Skeletal muscle satellite cell (primary cell): ENCODE results near the gene KCNIP1.
A peak's percentile ranks its signal among the peaks of the same experiment; 100 is the strongest.

Experiments
- H3K27me3 ChIP-seq: 2 replicates; pipeline ENCODE4 v1.7.0; 2013; ENCODE audit warnings: low read length; ENCODE audit not compliant: control insufficient read depth, insufficient read depth
- H3K36me3 ChIP-seq: 2 replicates; pipeline ENCODE4 v1.7.0; 2013; ENCODE audit warnings: mild to moderate bottlenecking, control low read depth, low read length; ENCODE audit not compliant: insufficient read depth
- H3K4me1 ChIP-seq: 2 replicates; pipeline ENCODE4 v1.7.0; 2013; ENCODE audit warnings: low read length; ENCODE audit not compliant: control insufficient read depth, insufficient read depth
- H3K4me2 ChIP-seq: 2 replicates; pipeline ENCODE4 v1.7.0; 2013; ENCODE audit warnings: mild to moderate bottlenecking, low read length
- H3K4me3 ChIP-seq: 2 replicates; pipeline ENCODE4 v1.7.0; 2013; ENCODE audit warnings: low read length
- H3K9ac ChIP-seq: 2 replicates; pipeline ENCODE4 v1.7.0; 2013; ENCODE audit warnings: mild to moderate bottlenecking, low read depth, low read length, moderate library complexity
- H3K9me3 ChIP-seq: replicated peaks from 2 replicates; pipeline ENCODE4 v1.7.0; 2013; ENCODE audit warnings: mild to moderate bottlenecking, control low read depth, low read length

KCNIP1 gene

DNA sequence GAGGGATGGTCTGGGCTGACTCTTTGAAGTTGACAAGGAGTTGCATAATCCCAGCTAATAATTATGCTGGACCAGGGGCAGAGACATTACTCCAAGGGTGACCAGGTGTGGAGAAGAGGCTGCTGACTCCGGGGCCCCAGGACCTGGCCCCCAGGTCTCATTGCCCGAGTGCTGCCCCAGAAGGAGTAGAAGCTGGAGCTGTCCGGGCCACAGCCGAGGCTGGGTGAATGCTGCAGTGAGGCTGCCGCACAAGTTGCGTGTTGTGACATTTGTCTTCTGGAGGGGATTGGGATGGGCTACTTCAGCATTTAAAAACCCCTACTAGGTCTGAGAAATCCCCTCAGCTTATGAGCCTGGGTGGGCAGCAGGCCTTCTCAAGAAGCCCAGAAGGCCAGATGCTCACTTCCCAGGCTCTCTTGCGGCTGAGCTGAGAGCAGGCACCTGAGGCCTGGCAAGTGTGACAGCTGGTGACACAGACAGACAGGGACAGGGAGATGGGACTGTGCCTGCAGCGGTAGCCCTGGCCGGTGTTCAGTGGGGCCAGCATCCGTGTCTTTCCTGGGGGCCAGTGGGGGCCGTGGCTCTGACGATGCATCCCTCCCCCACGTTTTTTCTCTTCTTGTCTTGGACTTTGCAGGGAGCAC, 122.8 kb downstream of the KCNIP1 start:
- H3K4me3 ChIP-seq, result no peak overlapping the region
- H3K9me3 ChIP-seq, result no peaks in the 10 kb centered on the region
- no peaks in the 10 kb centered on the region for H3K4me1 ChIP-seq
- no peak overlapping the region for H3K4me2 ChIP-seq
- H3K27me3 ChIP-seq, result peaks cover 15% of the 10 kb centered on the region
- H3K36me3 ChIP-seq, result no peaks in the 10 kb centered on the region
- H3K9ac ChIP-seq, result no peak overlapping the region

DNA sequence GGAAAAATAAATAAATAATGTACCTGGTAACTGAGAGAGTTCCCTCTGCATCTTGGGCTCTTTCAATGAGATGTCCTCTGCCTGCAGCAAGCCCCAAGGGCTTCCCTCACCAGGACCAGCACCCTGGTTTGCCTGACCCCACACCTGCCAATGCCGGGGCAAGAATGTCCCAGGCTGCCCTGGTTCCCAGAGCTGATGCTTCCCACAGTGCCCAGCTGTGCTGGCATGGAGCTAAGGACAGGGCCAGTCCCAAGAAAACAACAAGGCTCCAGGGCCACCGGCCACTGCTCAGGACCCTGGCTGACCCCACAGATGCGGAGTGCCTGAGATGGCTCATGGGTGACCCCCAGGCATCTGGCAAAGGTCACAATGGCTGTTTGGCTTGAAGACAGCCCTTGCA, 123.5 kb downstream of the KCNIP1 start:
- Histone ChIP-seq H3K4me3 (no peak overlapping the region), H3K36me3 (no peaks in the 10 kb centered on the region), H3K4me1 (no peaks in the 10 kb centered on the region), H3K9ac (no peak overlapping the region), H3K9me3 (no peaks in the 10 kb centered on the region), H3K4me2 (no peak overlapping the region), H3K27me3 (peaks cover 15% of the 10 kb centered on the region)

DNA sequence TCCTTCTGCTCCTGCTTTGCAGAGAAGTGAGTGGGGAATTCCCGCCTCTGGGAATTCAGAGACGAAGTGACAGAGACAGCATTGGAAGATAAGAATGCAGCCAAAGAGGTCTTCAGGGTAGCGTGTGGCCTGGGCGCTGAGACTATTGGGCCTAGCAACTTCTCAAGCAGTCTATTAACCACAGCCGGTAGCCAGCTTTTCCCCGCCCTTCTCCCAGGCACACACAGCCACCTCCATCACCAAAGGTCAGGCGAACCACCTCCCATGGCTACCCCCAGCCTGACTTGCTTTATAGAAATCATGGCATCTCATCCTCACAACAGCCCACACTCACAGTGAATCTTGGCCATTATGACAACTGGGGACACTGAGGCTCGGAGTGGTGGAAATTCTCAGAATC, 124.2 kb downstream of the KCNIP1 start:
- H3K9me3 ChIP-seq, result no peaks in the 10 kb centered on the region
- no peak overlapping the region for H3K9ac ChIP-seq
- no peaks in the 10 kb centered on the region for H3K36me3 ChIP-seq
- peaks cover 5% of the 10 kb centered on the region for H3K4me1 ChIP-seq
- no peak overlapping the region for H3K4me3 ChIP-seq
- H3K4me2 ChIP-seq, result no peak overlapping the region
- H3K27me3 ChIP-seq, result peaks cover 15% of the 10 kb centered on the region

- no peaks in the 10 kb centered on the region for H3K36me3 ChIP-seq
- H3K9me3 ChIP-seq, result no peaks in the 10 kb centered on the region
- H3K27me3 ChIP-seq, result peaks cover 13% of the 10 kb centered on the region
- H3K4me3 ChIP-seq, result no peak overlapping the region
- H3K4me2 ChIP-seq, result no peak overlapping the region
- peaks cover 11% of the 10 kb centered on the region for H3K4me1 ChIP-seq
- no peak overlapping the region for H3K9ac ChIP-seq
These were observed 125.1 kb downstream of the KCNIP1 start for GRCh38 chr5:170628691-170629565.

DNA sequence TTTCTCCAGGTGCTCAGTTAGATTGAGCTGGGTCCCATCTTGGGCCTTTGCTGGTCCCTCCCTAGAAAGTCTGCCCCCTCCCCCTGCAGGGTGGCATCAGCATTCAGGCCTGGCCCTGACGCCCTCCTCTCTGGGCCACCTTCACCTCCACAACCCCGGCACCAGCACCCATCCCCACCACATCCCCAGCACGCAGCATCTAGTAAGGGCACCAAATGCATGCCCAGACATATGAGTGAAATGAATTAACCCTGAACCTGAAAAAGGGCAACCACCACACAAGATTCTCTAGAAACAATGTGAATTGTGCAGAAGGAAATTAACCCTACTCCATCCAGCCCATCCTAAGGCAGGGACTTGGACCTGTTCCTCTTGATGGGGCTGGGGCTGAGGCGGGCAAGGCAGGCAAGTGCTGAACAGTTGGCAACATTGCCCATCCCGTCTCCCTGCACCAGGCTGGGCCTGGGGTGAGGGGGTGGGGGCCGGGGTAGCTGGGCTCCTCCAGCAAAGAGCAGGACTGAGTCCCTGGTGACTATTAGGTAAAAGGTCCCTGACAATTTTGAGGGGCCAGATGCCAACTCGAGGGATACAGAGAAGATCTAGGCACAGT, 125.9 kb downstream of the KCNIP1 start:
- H3K4me1 ChIP-seq, result peaks cover 18% of the 10 kb centered on the region
- no peaks in the 10 kb centered on the region for H3K9me3 ChIP-seq
- peaks cover 11% of the 10 kb centered on the region for H3K27me3 ChIP-seq
- H3K4me3 ChIP-seq, result no peak overlapping the region
- H3K9ac ChIP-seq, result no peak overlapping the region
- no peaks in the 10 kb centered on the region for H3K36me3 ChIP-seq
- H3K4me2 ChIP-seq, result no peak overlapping the region

DNA sequence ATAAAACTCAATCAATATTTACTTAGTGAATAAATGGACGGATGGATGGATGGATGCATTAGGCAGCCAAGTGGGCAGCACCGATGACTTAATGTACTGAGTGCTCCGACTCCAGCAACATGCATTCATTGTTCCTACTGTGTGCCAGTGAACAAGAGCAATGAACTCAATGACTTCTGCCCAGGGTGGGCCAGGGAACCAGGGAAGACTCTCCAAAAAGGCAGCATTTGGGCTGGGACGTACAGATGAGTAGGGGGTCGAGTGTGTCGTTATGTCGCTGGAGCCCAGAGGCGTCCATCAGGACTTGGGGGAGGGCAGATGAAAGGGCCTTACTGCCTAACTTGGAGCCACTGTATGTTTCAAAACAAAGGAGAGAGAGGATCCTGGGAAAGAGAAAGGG, 126.4 kb downstream of the KCNIP1 start:
- Histone ChIP-seq H3K9ac (no peak overlapping the region), H3K4me1 (peaks cover 18% of the 10 kb centered on the region), H3K9me3 (no peaks in the 10 kb centered on the region), H3K4me3 (no peak overlapping the region), H3K4me2 (no peak overlapping the region), H3K27me3 (peaks cover 11% of the 10 kb centered on the region), H3K36me3 (no peaks in the 10 kb centered on the region)

- peaks cover 11% of the 10 kb centered on the region for H3K27me3 ChIP-seq
- no peaks in the 10 kb centered on the region for H3K36me3 ChIP-seq
- H3K9me3 ChIP-seq, result no peaks in the 10 kb centered on the region
- H3K4me3 ChIP-seq, result no peak overlapping the region
- peaks cover 18% of the 10 kb centered on the region for H3K4me1 ChIP-seq
- H3K9ac ChIP-seq, result no peak overlapping the region
- no peak overlapping the region for H3K4me2 ChIP-seq
These were observed 126.9 kb downstream of the KCNIP1 start for GRCh38 chr5:170630711-170631141.

DNA sequence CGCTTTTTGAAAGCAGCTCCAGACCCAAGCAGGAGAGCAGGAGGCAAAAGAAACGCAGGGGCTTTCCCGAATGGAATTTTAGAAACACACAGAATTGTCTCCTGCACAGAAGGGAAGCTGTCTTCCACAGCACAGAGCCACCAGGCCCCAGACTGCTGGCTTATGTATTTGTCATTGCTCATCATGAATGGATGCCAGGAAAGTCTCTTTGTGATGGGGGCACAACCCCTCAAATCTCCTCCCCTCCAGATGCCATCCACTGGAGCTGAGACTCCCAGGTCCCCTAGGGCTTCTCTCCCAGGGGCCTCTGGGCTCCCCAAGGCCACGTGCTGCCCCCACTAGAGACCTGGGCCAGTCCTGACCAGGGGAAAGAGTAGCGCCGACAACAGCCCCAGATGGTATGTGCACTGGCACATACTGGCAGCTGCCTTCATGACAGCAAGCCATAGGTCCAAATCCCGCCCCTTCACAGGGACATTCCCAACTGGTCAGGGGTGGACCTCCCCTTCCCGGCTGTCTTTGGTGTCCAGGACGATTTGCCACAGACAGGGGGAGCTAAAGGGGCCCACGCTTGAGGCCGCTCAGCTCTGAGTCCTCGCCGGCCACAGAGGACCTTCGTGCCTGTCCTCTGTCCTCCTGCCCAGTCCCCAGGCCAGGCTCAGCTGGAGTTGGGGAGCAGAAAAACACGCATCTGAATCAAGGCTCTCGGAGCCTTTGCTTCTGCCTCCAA, 127.8 kb downstream of the KCNIP1 start:
- no peaks in the 10 kb centered on the region for H3K36me3 ChIP-seq
- no peak overlapping the region for H3K4me2 ChIP-seq
- H3K27me3 ChIP-seq, result peaks cover 11% of the 10 kb centered on the region
- H3K9ac ChIP-seq, result no peak overlapping the region
- peaks cover 18% of the 10 kb centered on the region for H3K4me1 ChIP-seq
- H3K4me3 ChIP-seq, result no peak overlapping the region
- H3K9me3 ChIP-seq, result no peaks in the 10 kb centered on the region

DNA sequence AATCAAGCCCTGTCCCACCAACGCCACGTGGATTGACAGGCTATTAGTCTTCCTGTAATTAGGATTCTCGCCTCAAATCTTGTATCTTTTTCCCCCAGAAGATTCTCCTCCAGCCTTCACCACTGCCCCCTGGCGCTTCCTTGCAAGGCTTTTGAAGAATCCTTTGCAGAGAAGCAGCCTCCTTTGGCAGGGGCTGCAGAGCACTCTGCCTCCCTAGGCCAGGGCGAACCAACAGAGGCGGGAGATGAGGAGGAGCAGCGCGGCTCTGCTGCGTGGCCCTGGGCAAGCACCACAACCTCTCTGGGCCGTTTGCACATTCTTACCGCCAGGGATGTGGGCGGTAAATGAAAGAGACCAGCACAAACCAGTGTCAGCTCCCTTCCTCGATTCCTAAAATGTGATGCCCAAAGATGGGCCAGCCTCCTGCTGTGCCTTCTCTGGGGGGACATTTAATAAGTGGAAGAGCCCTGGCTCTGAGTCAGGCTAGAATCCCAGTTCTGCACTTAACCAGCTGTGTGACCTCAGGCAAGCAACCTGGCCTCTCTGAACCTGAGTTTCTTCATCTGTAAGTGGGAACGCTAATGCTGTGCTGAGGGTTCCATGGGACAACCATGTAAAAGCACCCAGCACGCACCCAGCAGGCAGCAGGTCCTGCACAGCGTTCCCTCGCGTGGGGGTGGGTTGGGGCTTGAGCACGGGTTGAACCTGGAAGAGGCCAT, 128.6 kb downstream of the KCNIP1 start:
- Histone ChIP-seq H3K9ac (no peak overlapping the region), H3K4me2 (peak overlapping the region; percentile 84), H3K4me3 (no peak overlapping the region), H3K36me3 (no peaks in the 10 kb centered on the region), H3K9me3 (no peaks in the 10 kb centered on the region), H3K4me1 (peaks cover 18% of the 10 kb centered on the region), H3K27me3 (peaks cover 11% of the 10 kb centered on the region)

- Histone ChIP-seq H3K4me1 (peaks cover 18% of the 10 kb centered on the region), H3K27me3 (peaks cover 11% of the 10 kb centered on the region), H3K9ac (no peak overlapping the region), H3K9me3 (no peaks in the 10 kb centered on the region), H3K4me2 (peak overlapping the region; percentile 84), H3K4me3 (peak overlapping the region; percentile 62), H3K36me3 (no peaks in the 10 kb centered on the region)
These were observed 129.1 kb downstream of the KCNIP1 start for GRCh38 chr5:170632985-170633234.
